NT2/D1 (cell line): ENCODE data around the gene CHRM2.

Experiments used
- SUZ12 ChIP-seq: IDR thresholded peaks from 2 replicates; pipeline ENCODE4 v1.6.1; 2011; ENCODE audit not compliant: insufficient read length, insufficient read depth; ENCODE audit errors: extremely low read depth
- YY1 ChIP-seq: IDR thresholded peaks from 2 replicates; pipeline ENCODE4 v1.6.1; 2011; ENCODE audit not compliant: insufficient read length, insufficient read depth
- ZNF274 ChIP-seq: IDR thresholded peaks from 2 replicates; pipeline ENCODE4 v1.6.1; 2011; ENCODE audit warnings: mild to moderate bottlenecking, low read depth, low read length

GRCh38 chr7:137017221-137017620 lies 148.8 kb downstream of the CHRM2 start:
- TF ChIP-seq YY1: no peak
- TF ChIP-seq ZNF274: no peak
- TF ChIP-seq SUZ12: no peak
